NCI-H748 (cell line): ENCODE results near the gene BIN2.
A peak's percentile ranks its signal among the peaks of the same experiment; 100 is the strongest.
"Not testable (repeated sequence)": the region's sequence is repeated elsewhere in the genome, so short reads cannot be mapped to it uniquely, and the experiment has no call there.

Experiments used
- DNase-seq: peaks from one replicate; lab custom pipeline; 2025; ENCODE audit not compliant: unreplicated experiment; lab: John Stamatoyannopoulos, UW

BIN2 gene

DNA sequence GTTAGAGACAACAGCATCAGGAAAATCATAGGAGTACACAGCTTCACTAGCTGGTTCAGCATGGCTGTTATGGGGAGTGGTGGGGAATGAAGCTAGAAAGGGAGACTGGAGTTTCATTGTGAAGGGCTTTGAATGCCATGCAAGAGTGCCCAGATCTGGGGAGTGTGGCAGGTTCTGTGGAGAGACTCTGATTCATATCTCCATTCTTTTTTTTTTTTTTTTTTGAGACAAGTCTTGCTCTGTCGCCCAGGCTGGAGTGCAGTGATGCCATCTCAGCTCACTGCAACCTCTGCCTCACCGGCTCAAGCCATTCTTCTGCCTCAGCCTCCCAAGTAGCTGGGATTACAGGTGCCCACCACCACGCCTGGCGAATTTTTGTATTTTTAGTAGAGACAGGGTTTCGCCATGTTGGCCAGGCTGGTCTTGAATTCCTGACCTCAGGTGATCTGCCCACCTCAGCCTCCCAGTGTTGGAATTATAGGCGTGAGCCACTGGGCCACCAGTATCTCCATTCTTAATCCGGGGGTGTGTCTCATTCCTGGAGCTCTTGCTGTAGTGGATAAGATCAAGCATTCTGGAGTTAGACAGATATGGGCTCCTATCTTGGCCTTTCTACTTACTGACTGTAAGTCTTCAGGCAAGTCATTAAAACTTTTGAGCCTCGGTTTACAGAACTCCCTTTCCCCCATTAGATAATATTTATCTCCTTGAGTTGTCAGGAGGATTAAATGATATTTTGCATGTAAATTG lies 5.7 kb downstream of the BIN2 start:
- not testable (repeated sequence) for DNase-seq

DNA sequence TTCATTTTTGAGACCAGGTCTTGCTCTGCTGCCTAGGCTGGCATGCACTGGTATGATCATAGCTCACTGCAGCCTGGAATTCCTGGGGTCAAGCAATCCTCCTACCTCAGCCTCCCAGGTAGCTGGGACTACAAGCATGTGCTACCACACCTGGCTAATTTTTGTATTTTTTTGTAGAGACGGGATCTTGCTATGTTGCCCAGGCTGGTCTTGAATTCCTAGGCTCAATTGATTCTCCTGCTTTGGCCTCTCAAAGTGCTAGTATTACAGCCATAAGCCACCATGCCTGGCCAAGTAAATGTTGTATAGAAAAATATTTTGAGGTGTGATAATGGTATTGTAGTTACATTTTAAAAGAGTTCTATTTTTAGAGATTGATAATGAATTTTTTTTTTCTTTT lies 12.6 kb downstream of the BIN2 start:
- no peak for DNase-seq

DNA sequence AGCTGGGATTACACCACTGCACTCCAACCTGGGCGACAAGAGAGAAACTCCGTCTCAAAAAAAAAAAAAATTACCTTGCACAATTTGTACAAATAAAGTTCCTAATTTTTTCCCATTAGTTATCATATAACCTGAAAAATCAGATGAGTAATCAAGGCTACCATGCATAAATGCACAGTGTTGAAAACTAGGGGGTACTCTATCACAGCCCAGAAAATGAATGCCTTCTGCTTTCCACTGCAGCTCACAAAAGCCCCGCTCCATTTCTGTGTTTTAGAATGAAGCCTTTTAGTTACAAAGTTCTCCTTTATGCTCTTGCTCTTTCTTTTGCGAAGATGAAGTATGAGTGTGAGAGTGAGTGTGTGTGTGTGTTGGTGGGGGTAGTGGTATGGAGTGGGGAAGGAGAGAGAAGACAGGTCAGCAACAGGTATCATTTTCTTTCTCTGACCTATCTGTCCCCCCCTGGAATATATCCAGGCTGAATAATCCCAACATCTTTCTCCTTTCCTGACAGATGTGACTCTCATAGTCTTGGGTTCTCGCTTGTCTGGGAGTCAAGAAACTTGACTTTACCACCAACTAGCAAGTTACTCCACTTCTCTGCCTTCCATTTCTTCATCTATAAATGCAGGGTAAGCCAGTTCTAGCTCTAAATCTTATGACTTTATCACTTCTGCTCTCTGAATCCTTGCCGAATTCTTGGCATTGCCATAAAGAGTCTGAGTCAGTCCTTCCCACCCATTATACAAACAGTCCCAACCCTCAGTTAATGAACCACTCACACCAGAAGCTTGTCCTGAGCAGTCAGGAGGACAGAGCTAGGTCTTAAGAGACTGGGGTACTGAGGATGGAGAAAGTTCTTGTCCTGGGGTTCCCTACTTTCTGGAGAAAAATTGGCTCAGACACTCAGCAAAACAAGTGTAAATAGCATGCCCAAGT lies 16.1 kb downstream of the BIN2 start:
- no peak for DNase-seq

DNA sequence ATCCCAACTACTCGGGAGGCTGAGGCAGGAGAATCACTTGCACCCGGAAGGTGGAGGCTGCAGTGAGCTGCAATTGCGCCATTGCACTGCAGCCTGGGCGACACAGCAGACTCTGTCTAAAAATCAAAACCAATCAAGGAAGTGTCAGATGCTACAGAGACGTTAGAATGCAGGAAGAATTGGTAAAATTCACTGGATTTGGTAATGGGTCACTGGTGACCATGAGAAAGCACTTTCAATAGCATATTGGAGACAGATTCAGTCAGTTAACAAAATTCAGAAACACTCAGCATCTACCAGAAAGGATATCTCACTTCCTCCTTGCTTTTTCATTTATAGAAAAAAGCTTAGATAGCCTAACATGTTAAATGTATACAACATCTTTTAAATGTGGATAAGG lies 17.5 kb downstream of the BIN2 start:
- no peak for DNase-seq

DNA sequence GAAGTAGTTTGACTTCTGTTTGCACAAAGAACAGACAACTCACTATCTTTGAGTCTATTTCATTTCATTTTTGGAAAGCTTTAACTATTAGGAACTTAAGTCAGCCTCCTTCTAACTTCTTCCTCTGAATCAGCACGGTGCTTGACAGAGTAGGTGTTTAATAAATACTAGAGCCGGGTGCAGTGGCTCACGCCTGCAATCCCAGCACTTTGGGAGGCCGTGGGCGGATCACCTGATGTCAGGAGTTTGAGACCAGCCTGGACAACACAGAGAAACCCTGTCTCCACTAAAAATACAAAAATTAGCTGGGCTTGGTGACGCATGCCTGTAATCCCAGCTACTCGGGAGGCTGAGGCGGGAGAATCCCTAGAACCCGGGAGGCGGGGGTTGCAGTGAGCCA lies 23.2 kb downstream of the BIN2 start:
- not testable (repeated sequence) for DNase-seq

DNA sequence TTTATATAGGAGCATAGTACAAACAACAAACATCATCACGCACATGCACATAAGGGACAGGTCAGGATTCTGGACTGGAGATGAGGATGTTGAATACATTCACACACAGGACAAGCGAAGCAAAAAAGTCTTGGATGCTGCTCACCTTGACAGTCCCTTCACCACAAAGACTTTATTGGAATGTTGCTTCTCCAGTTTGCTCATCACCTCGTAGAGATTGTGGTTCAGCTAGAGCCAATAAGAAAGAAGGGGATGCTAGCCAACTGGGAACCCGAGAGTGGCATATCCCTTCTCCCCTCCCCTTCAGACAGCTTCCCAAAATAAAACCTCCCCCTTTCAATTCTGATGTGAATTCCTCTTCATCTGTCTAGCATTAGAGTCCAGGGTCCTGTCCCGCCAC lies 28.3 kb downstream of the BIN2 start:
- no peak for DNase-seq

DNA sequence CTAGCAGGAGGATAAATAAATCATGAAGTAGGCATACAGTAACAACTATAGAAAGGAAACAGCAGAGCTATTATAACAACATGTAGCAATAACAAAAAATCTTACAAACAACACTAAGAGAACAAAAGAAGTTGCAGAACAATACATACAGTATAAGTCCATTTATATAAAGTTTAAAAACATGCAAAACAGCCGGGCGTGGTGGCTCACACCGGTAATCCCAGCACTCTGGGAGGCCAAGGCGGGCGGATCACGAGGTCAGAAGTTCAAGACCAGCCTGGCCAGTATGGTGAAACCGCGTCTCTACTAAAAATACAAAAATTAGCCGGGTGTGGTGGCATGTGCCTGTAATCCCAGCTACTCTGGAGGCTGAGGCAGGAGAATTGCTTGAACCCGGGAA lies 29.9 kb downstream of the BIN2 start:
- not testable (repeated sequence) for DNase-seq

DNA sequence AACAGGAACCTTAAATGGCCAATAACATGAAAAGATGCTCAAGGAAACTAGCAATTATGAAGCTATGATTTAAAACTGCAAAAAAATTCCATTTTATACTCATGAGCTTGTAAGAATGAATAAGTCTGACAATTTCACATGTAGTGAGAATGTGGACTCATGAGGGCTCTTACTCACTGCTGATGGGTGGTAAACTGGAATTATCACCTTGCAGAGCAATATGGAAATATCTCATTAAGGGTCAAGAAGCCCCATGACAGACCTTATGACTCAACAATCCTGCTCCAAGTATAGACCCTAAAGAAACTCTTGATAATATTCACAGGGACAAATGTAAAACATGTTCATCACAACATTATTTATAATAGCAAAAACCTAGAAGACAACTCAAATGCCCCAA lies 30.3 kb downstream of the BIN2 start:
- no peak for DNase-seq

DNA sequence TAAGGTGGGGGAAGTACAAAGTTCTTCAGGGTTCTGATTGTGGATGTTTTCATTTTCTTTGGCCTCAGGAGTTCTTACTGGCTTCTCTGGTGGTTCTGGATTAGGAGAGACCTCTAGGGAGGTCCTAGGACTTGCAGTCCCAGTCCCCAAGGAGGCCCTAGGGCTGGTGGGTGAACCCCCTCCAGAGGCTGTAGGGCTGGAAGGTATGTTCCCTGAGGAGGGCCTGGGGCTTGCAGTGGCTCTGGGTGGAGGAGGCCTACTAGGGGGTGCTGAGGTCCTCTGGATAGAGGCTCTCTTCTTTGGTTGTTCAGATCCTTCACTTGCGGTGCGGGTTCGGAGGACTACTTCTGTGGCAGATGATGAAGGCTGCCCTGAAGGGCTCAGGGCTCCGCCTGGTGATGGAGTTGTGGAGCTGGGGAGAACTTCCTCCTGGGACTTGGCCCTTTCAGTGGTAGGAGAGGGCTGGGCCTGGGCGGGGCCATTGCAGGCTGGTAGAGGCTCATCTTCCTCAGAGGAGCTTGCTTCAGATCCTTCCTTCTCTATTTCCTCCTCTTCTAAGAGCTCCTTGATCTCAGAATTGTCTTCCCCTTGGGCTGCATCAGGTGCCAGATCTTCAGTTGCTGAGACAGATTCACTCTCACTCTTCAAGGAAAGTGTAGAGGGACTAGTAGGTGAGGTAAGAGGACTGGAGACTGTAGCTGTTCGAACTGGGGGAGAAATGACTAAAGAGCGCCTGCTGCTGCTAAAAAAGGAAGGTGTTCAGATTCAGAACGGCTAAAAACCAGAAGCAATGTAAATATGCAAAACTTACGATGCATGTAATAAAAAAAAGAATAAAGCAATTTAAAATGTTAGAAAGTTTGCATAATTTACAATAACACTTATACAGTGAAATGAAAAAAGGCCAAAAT lies 32.1 kb downstream of the BIN2 start:
- not testable (repeated sequence) for DNase-seq

DNA sequence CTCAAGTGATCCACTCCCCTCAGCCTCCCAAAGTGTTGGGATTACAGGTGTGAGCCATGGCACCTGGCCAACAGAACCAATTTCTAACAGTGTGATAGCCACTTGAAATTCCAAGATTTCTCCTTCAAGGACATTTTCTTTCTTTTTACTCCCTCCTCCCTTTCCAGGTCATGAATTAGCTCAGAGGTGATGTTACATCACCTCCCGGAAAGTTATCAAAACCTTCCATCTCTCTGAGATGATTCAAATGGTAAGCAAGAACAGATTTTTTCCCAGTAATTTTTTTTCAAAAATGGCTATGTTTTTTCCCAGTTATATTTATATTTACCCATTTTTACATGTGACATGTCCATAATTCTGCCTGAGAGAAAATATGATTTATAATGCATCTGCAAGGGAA lies 38.1 kb downstream of the BIN2 start:
- DNase-seq: no peak

DNA sequence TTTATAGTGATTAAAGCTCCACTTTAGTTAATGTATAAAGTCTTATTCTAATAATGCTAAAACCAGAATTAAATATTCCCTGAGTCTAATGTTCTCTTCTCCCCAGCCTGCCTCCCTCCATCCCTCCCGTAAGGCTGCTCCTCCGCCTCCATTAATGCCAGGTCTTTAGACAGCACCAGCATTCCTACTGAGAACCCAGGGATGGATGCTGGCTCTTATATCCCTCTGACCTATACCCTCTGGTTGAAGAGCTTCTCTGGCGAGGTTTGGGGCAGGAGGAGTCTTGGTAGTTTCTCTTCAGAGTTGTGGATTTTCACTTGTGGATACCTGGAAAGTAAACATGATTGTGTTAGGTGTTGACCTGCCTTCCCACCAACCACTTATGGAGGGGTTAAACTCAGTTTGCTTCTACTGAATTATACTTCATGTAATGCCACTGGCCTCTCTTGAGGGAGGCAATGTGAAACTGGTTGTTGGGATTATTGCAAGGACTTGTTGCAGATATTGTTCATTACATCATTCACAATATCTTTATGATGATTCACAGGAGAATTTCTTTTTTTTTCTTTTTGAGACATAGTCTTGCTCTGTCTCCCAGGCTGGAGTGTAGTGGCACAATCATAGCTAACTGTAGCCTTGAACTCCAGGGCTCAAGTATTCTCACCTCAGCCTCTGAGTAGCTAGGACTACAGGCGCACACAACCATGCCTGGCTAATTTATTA lies 42.6 kb downstream of the BIN2 start:
- DNase-seq: no peak

DNA sequence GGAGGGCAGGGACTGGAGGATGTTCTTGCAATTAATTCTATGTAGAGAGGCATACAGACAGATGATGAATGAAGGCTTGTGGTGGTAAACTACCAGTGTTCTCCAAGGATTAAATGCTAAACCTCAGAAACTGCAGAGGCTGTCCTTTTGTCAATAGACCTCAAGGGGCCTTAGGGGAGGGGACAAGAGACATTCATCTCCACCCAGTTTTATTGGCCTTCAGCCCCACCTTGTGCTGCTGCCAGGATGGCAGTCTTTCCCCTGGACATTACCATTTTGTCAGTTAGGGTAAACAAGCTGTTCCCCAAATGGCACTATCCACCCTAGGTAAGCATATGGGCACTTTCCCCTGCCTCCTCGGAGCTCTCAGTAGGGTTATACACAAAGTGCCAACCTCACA lies 48.9 kb downstream of the BIN2 start:
- no peak for DNase-seq

DNA sequence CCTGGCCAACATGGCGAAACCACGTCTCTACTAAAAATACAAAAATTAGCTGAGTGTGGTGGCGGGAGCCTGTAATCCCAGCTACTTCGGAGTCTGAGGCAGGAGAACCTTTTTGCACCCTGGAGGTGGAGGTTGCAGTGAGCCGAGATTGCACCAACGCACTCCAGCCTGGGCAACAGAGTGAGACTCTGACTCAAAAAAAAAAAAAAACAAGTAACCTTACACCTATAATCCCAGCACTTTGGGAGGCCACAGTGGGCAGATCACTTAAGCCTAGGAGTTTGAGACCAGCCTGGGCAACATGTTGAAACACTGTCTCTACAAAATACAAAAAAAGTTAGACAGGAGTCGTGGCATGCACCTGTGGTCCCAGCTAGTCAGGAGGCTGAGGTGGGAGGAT lies 51.2 kb downstream of the BIN2 start:
- DNase-seq: not testable (repeated sequence)

DNA sequence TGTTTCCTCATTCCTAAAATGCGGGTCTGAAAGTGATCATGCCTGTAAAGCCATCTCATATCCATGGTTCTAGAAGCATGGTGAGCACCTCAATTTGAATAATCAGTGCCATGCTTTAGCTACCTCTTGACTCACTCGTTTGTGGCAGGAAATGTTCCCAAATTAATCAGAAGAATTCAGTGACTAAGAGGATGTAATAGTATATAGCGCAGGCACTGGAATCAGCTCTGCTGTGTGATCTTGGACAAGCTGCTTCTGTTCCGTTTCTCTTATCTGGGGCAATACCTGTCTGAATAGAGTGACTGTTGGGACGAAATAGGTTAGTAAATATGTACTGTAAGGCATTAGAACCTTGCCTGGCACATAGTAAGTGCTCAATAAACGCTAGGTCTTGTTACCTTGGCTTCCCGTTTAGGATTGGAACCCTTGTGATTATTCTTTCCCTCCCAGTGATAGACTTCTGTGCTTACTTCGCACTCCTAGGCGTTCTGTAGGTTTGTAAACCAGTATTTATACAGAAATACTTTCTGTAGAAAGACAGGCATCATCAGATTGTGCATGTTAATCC lies 52.9 kb downstream of the BIN2 start:
- no peak for DNase-seq

DNA sequence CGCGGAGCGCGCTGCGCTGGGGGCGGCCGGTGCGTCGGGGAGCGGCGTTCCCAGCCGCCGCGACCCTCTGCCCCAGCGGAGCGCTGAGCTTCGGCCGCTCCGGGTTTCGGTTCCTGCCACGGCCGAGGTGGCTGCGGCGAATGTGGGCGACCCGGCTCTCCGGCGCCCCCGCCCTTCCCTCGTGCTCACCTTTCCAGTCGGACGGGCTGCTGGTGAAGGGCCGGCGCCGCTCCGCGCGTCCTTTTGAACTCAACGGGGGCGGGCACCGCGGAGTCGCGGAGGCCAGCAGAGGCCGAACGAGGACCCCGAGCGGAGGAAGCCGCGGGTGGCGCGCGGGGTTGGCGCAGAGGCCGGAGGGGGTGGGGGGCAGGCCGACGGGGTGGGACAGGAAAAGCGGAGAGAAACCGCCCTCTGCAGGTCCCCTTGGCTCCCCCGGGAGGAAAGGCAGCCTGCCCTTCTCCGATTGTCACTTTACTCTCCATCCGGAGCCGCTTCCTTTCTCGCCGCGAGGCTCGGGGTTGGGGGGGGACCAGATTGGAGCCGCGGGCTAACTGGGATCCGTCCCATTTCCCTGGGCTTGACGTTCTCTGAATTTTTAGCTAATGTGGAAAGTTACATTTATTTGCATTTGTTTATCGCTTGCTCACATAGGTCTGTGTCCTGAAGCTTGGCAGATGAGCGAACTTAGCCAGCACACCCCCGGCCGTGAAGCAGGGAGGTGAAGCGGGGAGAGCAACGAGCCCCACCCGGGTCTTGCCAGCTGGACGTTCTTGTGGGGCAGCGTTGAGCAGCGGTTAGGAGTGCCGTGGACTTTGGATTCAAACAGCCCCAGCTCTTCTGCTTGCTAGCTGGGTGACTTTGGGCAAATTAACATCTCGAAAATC lies 53.7 kb downstream of the BIN2 start, which contains the start of gene SMAGP:
SMAGP (minus strand) TSS at position 349 of the 884 bp plus-strand sequence. CDS start 1,137 bp downstream, outside the sequence.
- DNase-seq: peak; percentile 82

DNA sequence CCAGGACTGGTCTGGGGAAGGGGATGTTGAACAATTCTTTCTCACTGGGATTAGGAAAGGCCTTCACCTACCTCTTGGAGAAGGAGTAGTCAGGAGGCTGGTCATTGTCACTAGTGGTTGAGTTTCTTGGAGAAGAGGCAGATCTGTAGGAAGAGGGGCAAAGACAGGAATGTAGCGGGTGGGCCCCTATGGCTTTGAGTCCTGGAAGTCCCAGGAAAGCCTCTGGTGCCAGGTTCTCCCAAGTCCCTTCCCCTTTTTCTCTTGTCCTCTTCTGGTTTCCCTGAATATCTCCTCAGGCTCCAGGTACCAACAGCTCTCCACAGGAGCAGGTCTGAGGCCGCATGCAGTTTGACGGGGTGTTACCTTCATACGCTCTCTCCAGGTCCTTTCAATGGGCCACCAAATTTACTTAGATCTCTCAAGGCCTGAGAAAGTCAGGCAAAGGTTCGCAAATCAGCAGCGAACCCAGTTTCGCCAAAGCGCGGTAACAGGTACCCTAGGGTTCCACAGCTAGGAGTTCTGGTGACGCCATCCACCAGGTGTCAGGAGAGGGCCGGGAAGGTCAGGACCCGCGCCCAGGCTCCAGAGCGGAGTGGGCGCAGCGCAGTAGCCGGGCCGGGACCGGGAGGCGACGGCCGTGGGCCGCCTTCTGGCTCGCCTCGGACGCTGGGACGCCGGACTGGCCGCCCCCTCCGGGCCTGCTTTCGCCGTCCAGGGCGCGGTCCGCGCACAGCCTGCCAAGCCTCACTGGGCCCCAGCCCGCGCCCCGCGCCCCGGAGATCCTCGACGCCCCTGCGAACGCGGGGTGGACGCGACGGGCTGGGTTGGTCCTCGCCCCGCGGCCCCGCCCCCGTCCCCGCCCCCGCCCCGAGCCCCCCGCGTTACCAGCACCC lies 54.6 kb downstream of the BIN2 start:
- peak; percentile 47 for DNase-seq

DNA sequence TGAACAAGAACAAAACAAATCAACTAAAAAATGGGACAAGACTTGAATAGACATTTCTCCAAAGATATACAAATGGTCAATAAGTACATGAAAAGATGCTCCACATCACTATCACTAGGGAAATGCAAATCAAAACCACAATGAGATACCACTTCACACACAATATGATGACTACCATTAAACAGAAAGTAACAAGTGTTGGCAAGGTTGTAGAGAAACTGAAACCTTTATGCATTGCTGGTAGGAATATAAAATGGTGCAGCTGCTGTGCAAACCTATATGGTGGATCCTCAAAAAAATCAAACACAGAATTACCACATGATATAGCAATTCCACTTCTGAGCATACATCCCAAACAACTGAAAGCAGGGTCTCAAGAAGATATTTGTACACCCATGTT lies 59.0 kb downstream of the BIN2 start:
- DNase-seq: no peak

DNA sequence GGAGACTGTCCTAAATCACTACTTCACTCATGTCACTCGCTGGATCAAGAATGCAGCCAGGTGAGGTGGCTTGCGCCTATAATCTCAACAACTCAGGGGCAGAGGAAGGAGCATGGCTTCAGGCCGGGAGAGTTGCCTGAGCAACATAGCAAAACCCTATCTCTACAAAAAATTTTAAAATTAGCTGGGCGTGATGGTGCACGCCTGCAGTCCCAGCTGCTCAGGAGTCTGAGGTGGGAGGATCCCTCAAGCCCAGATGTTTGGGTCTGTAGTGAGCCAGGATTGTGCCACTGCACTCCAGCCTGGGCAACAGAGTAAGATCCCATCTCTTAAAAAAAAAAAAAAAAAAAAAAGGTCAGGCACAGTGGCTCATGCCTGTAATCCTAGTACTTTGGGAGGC lies 59.7 kb downstream of the BIN2 start:
- DNase-seq: no peak
